Measurements from ENCODE around the gene SRSF11. TPM values are rescaled to one million over a fixed set of nuclear protein-coding genes. Genes with fewer than 3 reads are reported as not detected.

SRSF11 gene
- total RNA-seq, 4 donors from 2014 or later, result 53.5 to 171 (median 83.2) TPM

GRCh38 chr1:70207492-70207891 is 13.7 kb upstream of the SRSF11 start:
- Histone ChIP-seq H3K9me3 (no peaks in the 10 kb centered on the region), H3K27ac (no peak overlapping the region), H3K27me3 (no peaks in the 10 kb centered on the region), H3K4me3 (peak overlapping the region in 1 of 4 donors; percentile 79), H3K4me1 (peaks cover 16 to 82% (median 34%) of the 10 kb centered on the region in 3 donors), H3K36me3 (peaks cover 0 to 22% (median 3%) of the 10 kb centered on the region in 3 donors)
- 77 to 87% methylated on average over 4 of the region's 4 CpGs for WGBS, 2 donors
- no peak for DNase-seq
- no peak for TF ChIP-seq CTCF (IDR thresholded peaks at IDR 0.05)
- TF ChIP-seq POLR2A (IDR thresholded peaks at IDR 0.05), result no peak
- intact Hi-C loops (cut with DNase I), result no loop called here

- Histone ChIP-seq H3K27me3 (no peaks in the 10 kb centered on the region), H3K36me3 (peaks cover 0 to 28% (median 3%) of the 10 kb centered on the region in 3 donors), H3K27ac (no peak overlapping the region), H3K4me3 (no peak overlapping the region), H3K9me3 (no peaks in the 10 kb centered on the region), H3K4me1 (peaks cover 16 to 82% (median 34%) of the 10 kb centered on the region in 3 donors)
- intact Hi-C loops (cut with DNase I), result no loop called here
- no peak for DNase-seq
- no peak for TF ChIP-seq POLR2A (IDR thresholded peaks at IDR 0.05)
- no peak for TF ChIP-seq CTCF (IDR thresholded peaks at IDR 0.05)
- 97 to 98% methylated on average over 7 of the region's 7 CpGs for WGBS, 2 donors
These were observed 12.9 kb upstream of the SRSF11 start for GRCh38 chr1:70208292-70208691.

GRCh38 chr1:70210820-70211219 is 10.4 kb upstream of the SRSF11 start:
- WGBS, 2 donors, result 46 to 47% methylated on average over 1 of the region's 1 CpG
- Histone ChIP-seq H3K27me3 (no peaks in the 10 kb centered on the region), H3K9me3 (no peaks in the 10 kb centered on the region), H3K27ac (no peak overlapping the region), H3K4me1 (peaks cover 8 to 69% (median 20%) of the 10 kb centered on the region in 3 donors), H3K36me3 (peaks cover 0 to 40% (median 3%) of the 10 kb centered on the region in 3 donors), H3K4me3 (no peak overlapping the region)
- DNase-seq, result no peak
- TF ChIP-seq CTCF (IDR thresholded peaks at IDR 0.05) (no peak), POLR2A (IDR thresholded peaks at IDR 0.05) (no peak)
- intact Hi-C loops (cut with DNase I), result no loop called here

- H3K4me1 ChIP-seq, result peaks cover 5 to 65% (median 19%) of the 10 kb centered on the region in 3 donors
- no peak for DNase-seq
- H3K36me3 ChIP-seq, result peaks cover 0 to 47% (median 3%) of the 10 kb centered on the region in 3 donors
- H3K4me3 ChIP-seq, result no peak overlapping the region
- H3K27me3 ChIP-seq, result no peaks in the 10 kb centered on the region
- no peak overlapping the region for H3K27ac ChIP-seq
- H3K9me3 ChIP-seq, result no peaks in the 10 kb centered on the region
- intact Hi-C loops (cut with DNase I), result no loop called here
- TF ChIP-seq POLR2A (IDR thresholded peaks at IDR 0.05) (no peak), CTCF (IDR thresholded peaks at IDR 0.05) (no peak)
These were observed 9.6 kb upstream of the SRSF11 start for GRCh38 chr1:70211541-70211940.

GRCh38 chr1:70220015-70220414 is 1.2 kb upstream of the SRSF11 start:
- peaks cover 0 to 40% (median 29%) of the 10 kb centered on the region in 3 donors for H3K4me1 ChIP-seq
- H3K36me3 ChIP-seq, result peaks cover 0 to 45% (median 0%) of the 10 kb centered on the region in 3 donors
- peak overlapping the region in 1 of 4 donors; percentile 96 for H3K27ac ChIP-seq
- no peak for DNase-seq
- no peaks in the 10 kb centered on the region for H3K9me3 ChIP-seq
- intact Hi-C loops (cut with DNase I), result no loop called here
- H3K27me3 ChIP-seq, result no peaks in the 10 kb centered on the region
- TF ChIP-seq POLR2A (IDR thresholded peaks at IDR 0.05) (no peak), CTCF (IDR thresholded peaks at IDR 0.05) (no peak)
- 83 to 91% methylated on average over 2 of the region's 2 CpGs for WGBS, 2 donors
- no peak overlapping the region for H3K4me3 ChIP-seq

All from esophagus squamous epithelium (tissue), 5 donors.